Epithelial cell of proximal tubule (primary cell): ENCODE measurements around the gene ASCC3. TPM values are rescaled to one million over a fixed set of nuclear protein-coding genes. Genes with fewer than 3 reads are reported as not detected.
A peak's percentile ranks its signal among the peaks of the same experiment; 100 is the strongest.

ENCODE experiments used
- DNase-seq: peaks from one replicate; pipeline ENCODE4 v3.0.0-alpha.2; 2011; ENCODE audit warnings: low read depth
- H3K4me3 ChIP-seq: 2 replicates; pipeline ENCODE4 v1.5.1; 2011; ENCODE audit warnings: low read depth, mild to moderate bottlenecking, low read length
- total RNA-seq: library from RNA; depleted of rRNA; stranded (reverse); fragments of >200 nt; gene quantifications from 2 replicates; pipeline ENCODE4 v1.2.3, GENCODE V29; 2015
- TF ChIP-seq, protein P1 (sequence below): conservative IDR thresholded peaks from 2 replicates; pipeline ENCODE4 v1.5.1; 2012; ENCODE audit warnings: low read depth, mild to moderate bottlenecking, low read length

The ASCC3 gene
- total RNA-seq, 1 donor from 2014 or later = 28.6 TPM

DNA sequence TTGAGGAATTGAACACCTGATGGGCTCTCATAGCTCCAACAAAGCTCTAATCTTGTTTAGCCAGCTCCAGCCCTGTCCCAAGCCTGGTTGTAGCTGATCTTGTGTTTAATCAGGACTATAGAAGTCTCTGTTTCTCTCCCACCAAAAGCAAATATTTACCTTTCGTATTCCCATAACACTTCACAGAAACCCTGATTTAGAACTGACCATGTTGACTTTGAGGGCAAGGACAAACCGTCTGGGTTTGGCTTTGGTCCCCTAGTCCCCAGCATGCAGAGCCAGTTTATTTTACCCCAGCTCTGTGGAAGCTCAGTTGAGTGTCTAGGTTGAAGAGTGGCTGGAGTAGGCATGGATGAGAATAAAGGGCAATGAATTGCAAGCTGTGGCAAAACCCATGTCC lies 398.4 kb downstream of the ASCC3 start:
- H3K4me3 ChIP-seq = no peak overlapping the region
- DNase-seq = no peak
- TF ChIP-seq, protein P1, sequence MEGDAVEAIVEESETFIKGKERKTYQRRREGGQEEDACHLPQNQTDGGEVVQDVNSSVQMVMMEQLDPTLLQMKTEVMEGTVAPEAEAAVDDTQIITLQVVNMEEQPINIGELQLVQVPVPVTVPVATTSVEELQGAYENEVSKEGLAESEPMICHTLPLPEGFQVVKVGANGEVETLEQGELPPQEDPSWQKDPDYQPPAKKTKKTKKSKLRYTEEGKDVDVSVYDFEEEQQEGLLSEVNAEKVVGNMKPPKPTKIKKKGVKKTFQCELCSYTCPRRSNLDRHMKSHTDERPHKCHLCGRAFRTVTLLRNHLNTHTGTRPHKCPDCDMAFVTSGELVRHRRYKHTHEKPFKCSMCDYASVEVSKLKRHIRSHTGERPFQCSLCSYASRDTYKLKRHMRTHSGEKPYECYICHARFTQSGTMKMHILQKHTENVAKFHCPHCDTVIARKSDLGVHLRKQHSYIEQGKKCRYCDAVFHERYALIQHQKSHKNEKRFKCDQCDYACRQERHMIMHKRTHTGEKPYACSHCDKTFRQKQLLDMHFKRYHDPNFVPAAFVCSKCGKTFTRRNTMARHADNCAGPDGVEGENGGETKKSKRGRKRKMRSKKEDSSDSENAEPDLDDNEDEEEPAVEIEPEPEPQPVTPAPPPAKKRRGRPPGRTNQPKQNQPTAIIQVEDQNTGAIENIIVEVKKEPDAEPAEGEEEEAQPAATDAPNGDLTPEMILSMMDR = no peak

DNA sequence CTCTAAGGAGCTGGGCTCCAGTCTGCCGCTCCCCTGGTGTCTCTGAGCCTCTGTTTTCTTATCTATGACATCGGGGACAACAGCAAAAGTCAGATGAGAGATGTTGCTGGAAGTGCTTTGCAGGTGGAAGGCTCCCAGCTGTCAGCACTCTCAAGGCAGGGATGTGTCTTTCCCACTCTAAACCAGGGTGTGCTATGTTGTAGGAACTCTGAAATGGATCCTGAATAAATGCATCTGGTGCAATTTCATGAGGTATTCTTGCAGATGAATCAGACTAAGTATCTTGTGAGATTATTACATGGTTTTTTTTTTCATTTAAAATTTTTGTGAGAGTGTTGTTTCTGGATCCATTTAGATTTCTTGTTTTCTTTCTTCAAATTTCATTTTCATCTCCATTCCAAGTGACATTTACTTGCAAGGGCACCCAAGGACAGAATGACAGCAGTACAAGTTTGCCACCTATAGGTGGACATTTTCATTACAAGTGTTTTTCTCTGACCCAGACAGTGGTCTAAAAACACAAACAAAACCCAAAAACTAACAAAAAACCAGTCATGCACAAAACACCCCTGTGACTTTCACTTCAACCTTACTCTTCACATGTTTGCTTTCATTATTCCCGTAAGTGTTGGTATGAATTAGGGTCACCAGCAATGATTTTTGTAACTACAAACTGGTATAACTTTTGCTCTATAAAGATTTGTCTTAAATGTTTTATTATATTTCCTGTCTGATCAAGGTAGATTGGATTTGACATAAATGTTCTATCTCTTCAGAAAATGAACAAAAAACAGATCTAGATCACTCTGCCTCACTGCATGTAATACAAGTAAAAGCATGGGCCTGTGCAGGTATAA lies 401.7 kb downstream of the ASCC3 start:
- no peak for DNase-seq
- TF ChIP-seq, protein P1 = peak; percentile 82

DNA sequence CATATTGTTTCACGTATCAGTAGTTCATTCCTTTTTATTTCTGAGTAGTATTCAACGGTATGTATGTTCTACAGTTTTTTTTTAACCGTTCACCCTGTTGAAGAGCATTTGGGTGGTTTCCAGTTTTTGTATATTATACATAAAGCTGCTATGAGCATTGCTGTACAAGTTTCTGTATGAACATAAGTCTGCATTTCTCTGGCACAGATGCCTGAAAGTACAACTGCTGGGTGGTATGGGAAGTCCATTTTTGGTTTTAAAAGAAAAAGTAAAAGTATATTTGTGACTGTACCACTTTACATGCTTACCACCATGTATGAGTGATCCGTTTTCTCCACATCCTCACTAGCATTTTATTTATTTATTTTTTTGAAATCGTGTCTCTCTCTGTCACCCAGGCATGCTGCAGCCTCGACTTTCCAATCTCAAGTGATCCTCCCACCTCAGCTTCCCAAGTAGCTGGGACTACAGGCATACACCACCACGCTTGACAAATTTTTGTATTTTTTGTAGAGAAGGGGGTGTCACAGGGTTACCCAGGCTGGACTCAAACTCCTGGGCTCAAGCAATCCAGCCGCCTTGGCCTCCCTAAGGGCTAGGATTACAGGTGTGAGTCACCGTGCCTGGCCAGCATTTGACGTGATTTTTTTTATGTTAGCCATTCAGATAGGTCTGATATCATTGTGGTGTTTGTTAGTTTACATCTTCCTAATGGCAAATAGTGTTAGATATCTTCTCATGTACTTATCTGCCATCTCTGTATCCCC lies 405.4 kb downstream of the ASCC3 start:
- no peak overlapping the region for H3K4me3 ChIP-seq
- DNase-seq = no peak
- TF ChIP-seq, protein P1 = no peak

More for the DNA sequence above, 401.7 kb downstream of the ASCC3 start:
- no peak overlapping the region for H3K4me3 ChIP-seq

DNA sequence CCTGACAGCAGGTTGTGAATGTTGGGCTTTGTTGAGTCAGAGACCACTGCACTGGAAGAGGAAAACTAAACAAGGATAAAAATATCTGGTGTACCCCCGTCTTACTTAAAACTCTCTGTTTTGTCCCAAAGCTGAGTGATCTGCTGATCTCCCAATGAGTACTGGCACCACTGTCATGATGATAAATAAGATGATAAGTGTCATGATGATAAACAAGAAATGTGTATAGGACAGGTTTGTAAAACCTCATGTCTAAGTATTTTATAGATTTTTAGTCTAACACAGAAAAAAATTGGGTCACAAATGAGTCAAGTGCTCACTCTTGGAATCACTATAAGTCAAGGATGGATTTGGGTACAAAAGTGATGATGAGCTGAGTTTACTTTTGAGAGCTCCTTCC lies 407.9 kb downstream of the ASCC3 start:
- DNase-seq = no peak
- TF ChIP-seq, protein P1 = no peak

DNA sequence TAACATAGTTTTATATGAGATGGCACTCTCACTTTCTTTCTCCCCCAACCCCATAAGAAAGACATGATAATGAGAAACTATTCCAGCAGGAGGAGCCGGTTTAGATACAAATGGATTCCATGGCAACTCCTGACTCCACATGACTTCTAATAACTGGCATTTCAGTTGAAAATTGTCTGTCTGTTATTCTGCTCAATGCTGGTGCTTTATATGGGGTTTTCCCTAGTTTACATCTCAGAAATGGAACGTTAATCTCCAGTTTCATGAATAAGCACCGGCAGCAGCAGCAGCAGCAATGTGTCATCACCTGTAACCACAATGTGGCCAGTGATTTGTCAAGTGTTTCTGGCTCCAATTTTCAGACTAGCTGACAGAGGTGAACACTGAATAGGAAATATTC lies 408.5 kb downstream of the ASCC3 start:
- TF ChIP-seq, protein P1 = peak; percentile 9
- DNase-seq = no peak
- no peak overlapping the region for H3K4me3 ChIP-seq

More for the DNA sequence above, 407.9 kb downstream of the ASCC3 start:
- no peak overlapping the region for H3K4me3 ChIP-seq

DNA sequence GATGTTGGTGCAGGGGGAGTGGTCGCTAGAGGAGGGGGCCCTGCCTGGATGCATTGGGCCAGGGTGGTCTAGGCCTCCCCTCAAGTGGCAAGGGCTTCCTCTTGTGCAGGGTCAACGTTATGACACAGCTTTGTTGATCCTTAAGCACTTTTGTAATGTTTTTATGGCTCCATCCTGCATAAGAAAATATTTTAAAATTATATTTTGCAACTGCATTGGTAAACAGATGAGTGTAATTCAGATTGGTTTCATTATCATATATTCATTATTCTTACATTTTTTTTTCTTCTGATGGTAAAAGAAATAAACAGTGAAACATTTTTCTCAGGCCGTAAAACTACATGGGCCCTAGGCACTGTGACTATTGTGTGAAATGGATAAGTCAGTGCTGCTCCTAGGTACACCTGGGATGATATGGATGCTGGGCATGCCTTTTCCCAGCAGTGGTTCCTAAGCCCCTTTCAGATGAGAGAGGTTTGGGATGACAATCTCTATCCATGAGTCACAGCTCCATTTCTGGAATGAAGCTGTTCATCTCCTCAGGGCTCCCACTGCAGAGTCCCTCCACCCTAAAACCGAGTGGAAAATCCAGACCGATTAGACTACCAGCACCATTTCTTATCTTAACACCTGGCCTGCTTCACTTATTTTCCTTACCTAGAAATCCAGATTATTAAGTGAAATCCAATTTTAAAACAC lies 410.6 kb downstream of the ASCC3 start:
- TF ChIP-seq, protein P1 = no peak
- DNase-seq = no peak
- H3K4me3 ChIP-seq = no peak overlapping the region
